GM12878 (cell line): ENCODE measurements around the gene MAPK9. TPM values are rescaled to one million over a fixed set of nuclear protein-coding genes. Genes with fewer than 3 reads are reported as not detected.

ENCODE experiments used
- ATAC-seq: fragments of 200-7000 bp; cut with Tn5 transposase; 3 replicates; pipeline ENCODE4 v1.9.1; 2020; ENCODE audit warnings: mild to moderate bottlenecking, moderate library complexity
- BruUV-seq: library from RNA; stranded (reverse); fragments of 400-500 nt; replicated peaks from 2 replicates; lab custom pipeline; 2021; lab: Mats Ljungman, UMichigan
- CTCF ChIA-PET: fragments of 300-600 bp; sonication (Branson Sonifier 250); formaldehyde crosslinking; extraction: SDS; loops from one replicate; lab custom pipeline; 2021; ENCODE audit warnings: inconsistent platforms; lab: Yijun Ruan, JAX
- POLR2A ChIA-PET: fragments of 350-600 bp; formaldehyde crosslinking; extraction: SDS; loops from one replicate; lab custom pipeline; 2021; ENCODE audit warnings: inconsistent platforms; lab: Charles Lee
- RAD21 ChIA-PET: fragments of 300-600 bp; sonication (Branson Sonifier 250); formaldehyde crosslinking; loops from one replicate; lab custom pipeline; 2023; ENCODE audit warnings: antibody characterized with exemption; ENCODE audit not compliant: unreplicated experiment; lab: Charles Lee
- SMC1A ChIA-PET: fragments of 300-600 bp; sonication (Branson Sonifier 250); formaldehyde crosslinking; loops from one replicate; lab custom pipeline; 2023; ENCODE audit not compliant: unreplicated experiment, uncharacterized antibody; lab: Charles Lee
- DNase-seq: peaks from one replicate; pipeline ENCODE4 v3.0.0-alpha.2; 2011; ENCODE audit warnings: low read depth, low spot score
- FAIRE-seq: peaks from 3 replicates; lab custom pipeline; 2011; peaks lifted over from hg19 to GRCh38; lab: Jason Lieb, UNC
- H2AFZ ChIP-seq: 2 replicates; pipeline ENCODE4 v1.6.0; 2011; ENCODE audit warnings: low read depth, low read length, control low read depth; ENCODE audit not compliant: control insufficient read depth
- H3K27ac ChIP-seq: 2 replicates; pipeline ENCODE4 v1.5.1; 2011; ENCODE audit warnings: control low read depth; ENCODE audit not compliant: control insufficient read depth, insufficient read depth
- H3K27me3 ChIP-seq, 2 experiments: replicated peaks in 1 of 2; 2 replicates each; pipeline versions ENCODE4 v1.6.0 to v1.6.1; 2011; ENCODE audit warnings: low read length in 1 of 2; ENCODE audit not compliant: control insufficient read depth in 2 of 2, insufficient read depth in 2 of 2
- H3K36me3 ChIP-seq, 2 experiments: 2 replicates each; pipeline ENCODE4 v1.5.1; 2011; ENCODE audit warnings: low read length in 1 of 2; ENCODE audit not compliant: control insufficient read depth in 2 of 2, insufficient read depth in 2 of 2
- H3K4me1 ChIP-seq: 2 replicates; pipeline ENCODE4 v1.6.1; 2011; ENCODE audit warnings: mild to moderate bottlenecking, low read length, moderate library complexity, mixed read lengths; ENCODE audit not compliant: control insufficient read depth, insufficient read depth
- H3K4me2 ChIP-seq: 2 replicates; pipeline ENCODE4 v1.6.0; 2011; ENCODE audit warnings: control low read depth; ENCODE audit not compliant: control insufficient read depth, insufficient read depth
- H3K4me3 ChIP-seq: fragments of 200-600 bp; sonication (generic); 2 replicates; pipeline ENCODE4 v1.5.1; 2016
- H3K79me2 ChIP-seq: 2 replicates; pipeline ENCODE4 v1.6.0; 2011; ENCODE audit warnings: low read length; ENCODE audit not compliant: control insufficient read depth, insufficient read depth
- H3K9ac ChIP-seq: 2 replicates; pipeline ENCODE4 v1.8.0; 2011; ENCODE audit warnings: low read length, control low read depth, mixed read lengths; ENCODE audit not compliant: control insufficient read depth, insufficient read depth
- H3K9me3 ChIP-seq: replicated peaks from 3 replicates; pipeline ENCODE4 v1.5.1; 2011; ENCODE audit warnings: mild to moderate bottlenecking, low read length; ENCODE audit not compliant: control insufficient read depth, insufficient read depth
- H4K20me1 ChIP-seq: 2 replicates; pipeline ENCODE4 v1.6.0; 2011; ENCODE audit not compliant: control insufficient read depth, insufficient read depth
- ATF7 ChIP-seq: fragments of 450-650 bp; IDR thresholded peaks from 2 replicates; pipeline ENCODE4 v1.6.1; 2016; ENCODE audit warnings: low read depth, mild to moderate bottlenecking
- BCL11A ChIP-seq: IDR thresholded peaks from 2 replicates; pipeline ENCODE4 v1.6.1; 2011; ENCODE audit warnings: low read depth, low read length
- IKZF2 ChIP-seq, 2 experiments: fragments of 450-650 bp; IDR thresholded peaks; 2 replicates each; pipeline ENCODE4 v1.6.1; 2017; ENCODE audit warnings: mild to moderate bottlenecking in 2 of 2, moderate library complexity in 2 of 2
- MLLT1 ChIP-seq: fragments of 450-650 bp; IDR thresholded peaks from 2 replicates; pipeline ENCODE4 v1.6.1; 2016; ENCODE audit warnings: mild to moderate bottlenecking
- NFXL1 ChIP-seq: fragments of 450-650 bp; IDR thresholded peaks from 2 replicates; pipeline ENCODE4 v1.6.1; 2017; ENCODE audit warnings: antibody characterized with exemption, mild to moderate bottlenecking, borderline replicate concordance
- POLR2AphosphoS2 ChIP-seq: IDR thresholded peaks from 2 replicates; pipeline ENCODE4 v1.6.1; 2011; ENCODE audit warnings: low read depth, mild to moderate bottlenecking, low read length, improper control_type of control experiment, moderate library complexity
- RUNX3 ChIP-seq: IDR thresholded peaks from 2 replicates; pipeline ENCODE4 v1.6.1; 2012; ENCODE audit warnings: low read length, inconsistent platforms
- SMAD5 ChIP-seq: IDR thresholded peaks from 2 replicates; pipeline ENCODE4 v1.6.1; 2016; ENCODE audit warnings: antibody characterized with exemption, low read depth
- TARDBP ChIP-seq: IDR thresholded peaks from 2 replicates; pipeline ENCODE4 v1.6.1; 2016; ENCODE audit warnings: borderline replicate concordance
- YY1 ChIP-seq: IDR thresholded peaks from 2 replicates; pipeline ENCODE4 v1.6.1; 2011; ENCODE audit warnings: low read depth, mild to moderate bottlenecking, low read length
- ZZZ3 ChIP-seq: IDR thresholded peaks from 2 replicates; pipeline ENCODE4 v1.6.1; 2011; ENCODE audit warnings: low read depth; ENCODE audit not compliant: control insufficient read depth, insufficient read length
- WGBS: methylation state at CpG from one replicate; pipeline ENCODE4 v1.1.6; 2016; ENCODE audit warnings: low lambda C conversion rate; ENCODE audit not compliant: insufficient replicate concordance, insufficient coverage; ENCODE audit errors: missing lambda C conversion rate; 5-methylcytosine and 5-hydroxymethylcytosine counted together
- in situ Hi-C: fragments of 300-500 bp; cut with MboI; formaldehyde crosslinking; loops from 9 replicates; pipeline ENCODE4 v1.14.3; 2018; ENCODE audit warnings: mixed read lengths
- intact Hi-C: fragments of 100-400 bp; cut with micrococcal nuclease; formaldehyde crosslinking; loops from one replicate; pipeline ENCODE4 v1.14.2; 2022; ENCODE audit not compliant: unreplicated experiment
- polyA plus RNA-seq, 11 experiments: library from polyadenylated mRNA; depleted of rRNA in 4 of 11; unstranded in 6 of 11; stranded (reverse) in 5 of 11; fragments of >200 nt; fragmentation: Nextera tagmentation in 4 of 11; fragmentation: Illumina TruSeq in 1 of 11; extraction: Ambion mirVana in 4 of 11; extraction: Trizol in 1 of 11; gene quantifications; 1 replicate in 1 of 11; 2 replicates in 10 of 11; pipeline versions ENCODE4 v1.2.1 to v1.2.3, GENCODE V29; 2011 to 2016; ENCODE audit warnings: inconsistent platforms in 2 of 11, missing spikeins in 2 of 11, low read depth in 1 of 11
- total RNA-seq, 4 experiments: library from RNA; depleted of rRNA in 3 of 4; stranded (reverse); fragments of >200 nt in 3 of 4; fragmentation: Illumina TruSeq in 1 of 4; extraction: Trizol in 1 of 4; gene quantifications; 2 replicates each; pipeline versions ENCODE4 v1.2.1 to v1.2.3, GENCODE V29; 2013 to 2021
- TF ChIP-seq, protein P1 (sequence below): fragments of 450-650 bp; IDR thresholded peaks from 2 replicates; pipeline ENCODE4 v1.6.1; 2017; ENCODE audit warnings: antibody characterized with exemption, mild to moderate bottlenecking, moderate library complexity
- TF ChIP-seq, protein P2 (sequence below): IDR thresholded peaks from 2 replicates; pipeline ENCODE4 v1.6.1; 2011; ENCODE audit warnings: low read depth, mild to moderate bottlenecking, low read length, moderate library complexity, borderline replicate concordance; ENCODE audit errors: extremely low read depth
- TF ChIP-seq, protein P3 (sequence below): fragments of 450-650 bp; IDR thresholded peaks from 2 replicates; pipeline ENCODE4 v1.6.1; 2016; ENCODE audit warnings: mild to moderate bottlenecking, moderate library complexity, borderline replicate concordance

Gene MAPK9
- total and polyA plus RNA-seq, 10 of the 15 experiments (the other 5 are each of a cell fraction or from before 2014, with no cell fraction given), result 2.1 to 52.9 (median 21.7) TPM

DNA sequence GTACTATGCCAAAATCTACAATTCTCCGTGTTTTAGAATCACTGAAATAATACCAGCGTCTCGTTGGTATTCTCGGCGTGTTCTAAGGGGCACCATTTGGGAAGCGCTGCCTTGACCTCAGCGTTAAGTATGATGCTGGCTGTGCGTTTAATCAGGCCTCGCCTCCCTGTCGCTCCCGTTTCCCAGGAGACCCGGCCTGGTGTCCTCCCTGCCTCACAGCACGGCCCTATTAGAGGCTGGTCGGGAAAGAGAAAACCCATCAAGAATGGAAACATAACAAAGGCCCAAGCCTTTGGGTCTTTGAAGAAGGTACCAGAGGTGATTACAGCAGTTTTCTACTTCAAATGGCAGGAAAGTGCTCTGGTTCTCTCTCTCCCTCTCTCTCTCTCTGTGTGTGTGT lies 31.3 kb upstream of the MAPK9 start (continued):
- TF ChIP-seq, protein P1, sequence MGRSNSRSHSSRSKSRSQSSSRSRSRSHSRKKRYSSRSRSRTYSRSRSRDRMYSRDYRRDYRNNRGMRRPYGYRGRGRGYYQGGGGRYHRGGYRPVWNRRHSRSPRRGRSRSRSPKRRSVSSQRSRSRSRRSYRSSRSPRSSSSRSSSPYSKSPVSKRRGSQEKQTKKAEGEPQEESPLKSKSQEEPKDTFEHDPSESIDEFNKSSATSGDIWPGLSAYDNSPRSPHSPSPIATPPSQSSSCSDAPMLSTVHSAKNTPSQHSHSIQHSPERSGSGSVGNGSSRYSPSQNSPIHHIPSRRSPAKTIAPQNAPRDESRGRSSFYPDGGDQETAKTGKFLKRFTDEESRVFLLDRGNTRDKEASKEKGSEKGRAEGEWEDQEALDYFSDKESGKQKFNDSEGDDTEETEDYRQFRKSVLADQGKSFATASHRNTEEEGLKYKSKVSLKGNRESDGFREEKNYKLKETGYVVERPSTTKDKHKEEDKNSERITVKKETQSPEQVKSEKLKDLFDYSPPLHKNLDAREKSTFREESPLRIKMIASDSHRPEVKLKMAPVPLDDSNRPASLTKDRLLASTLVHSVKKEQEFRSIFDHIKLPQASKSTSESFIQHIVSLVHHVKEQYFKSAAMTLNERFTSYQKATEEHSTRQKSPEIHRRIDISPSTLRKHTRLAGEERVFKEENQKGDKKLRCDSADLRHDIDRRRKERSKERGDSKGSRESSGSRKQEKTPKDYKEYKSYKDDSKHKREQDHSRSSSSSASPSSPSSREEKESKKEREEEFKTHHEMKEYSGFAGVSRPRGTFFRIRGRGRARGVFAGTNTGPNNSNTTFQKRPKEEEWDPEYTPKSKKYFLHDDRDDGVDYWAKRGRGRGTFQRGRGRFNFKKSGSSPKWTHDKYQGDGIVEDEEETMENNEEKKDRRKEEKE, result no peak
- no peak for TF ChIP-seq POLR2AphosphoS2

DNA sequence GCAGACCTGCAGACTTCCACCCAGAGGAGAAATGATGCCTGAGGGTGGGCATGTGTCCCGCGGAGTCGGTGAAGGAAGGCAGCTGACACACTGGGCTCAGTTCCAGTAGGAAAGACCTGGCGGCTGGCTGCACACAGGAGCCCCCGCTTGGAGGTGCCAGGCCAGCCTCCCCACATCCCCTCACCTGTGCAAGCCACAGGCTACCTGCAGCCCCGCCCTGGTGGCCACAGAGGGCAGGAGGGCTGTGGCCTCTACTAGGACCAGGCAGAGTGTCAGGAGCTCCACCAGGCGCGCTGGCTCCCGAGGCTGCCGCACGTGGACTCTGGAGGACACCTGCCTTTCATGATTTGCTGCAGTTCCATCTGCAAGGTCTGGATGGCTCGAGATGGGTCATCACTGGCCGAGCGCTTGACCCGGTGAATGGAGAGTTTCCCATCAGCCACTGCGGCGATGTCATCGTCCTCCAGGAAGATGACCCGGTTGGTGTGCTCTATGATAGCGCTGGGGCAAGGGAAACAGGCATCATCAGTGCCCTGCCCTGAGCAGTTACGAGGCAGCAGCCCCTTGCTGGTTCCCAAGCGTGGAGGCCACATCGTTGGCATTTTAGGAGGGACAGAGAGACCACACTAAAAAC lies 26.7 kb upstream of the MAPK9 start:
- Histone ChIP-seq H3K79me2 (no peaks in the 10 kb centered on the region), H3K4me3 (no peak overlapping the region), H3K9me3 (no peaks in the 10 kb centered on the region), H3K4me2 (no peak overlapping the region), H3K27me3 (no peaks in the 10 kb centered on the region; a peak in 1 of 4 replicates), H3K36me3 (no peaks in the 10 kb centered on the region), H3K4me1 (no peaks in the 10 kb centered on the region), H2AFZ (no peak overlapping the region), H3K27ac (no peak overlapping the region), H3K9ac (no peak overlapping the region), H4K20me1 (no peaks in the 10 kb centered on the region)
- FAIRE-seq, result no peak
- CTCF ChIA-PET, result interaction anchor here (0.5 to 6.8 kb wide), 4 partner anchors 10 to 26 kb away, joined by 3 to 139 read pairs (median 9); partner anchors contain the start of gene MAPK9
- BruUV-seq, result no TSS peak
- SMC1A ChIA-PET, result no interaction called here
- ATAC-seq, result no peak
- in situ Hi-C loops, result no loop called here
- WGBS, result 50% methylated on average over 18 of the region's 23 CpGs
- POLR2A ChIA-PET, result no interaction called here
- intact Hi-C loops, result loop anchor here (5.0 kb wide), 1 partner anchor 191 kb away; no protein-coding TSS in a partner anchor
- RAD21 ChIA-PET, result no interaction called here
- no peak for DNase-seq
- no peak for TF ChIP-seq ZZZ3
- no peak for TF ChIP-seq MLLT1
- TF ChIP-seq, protein P2, sequence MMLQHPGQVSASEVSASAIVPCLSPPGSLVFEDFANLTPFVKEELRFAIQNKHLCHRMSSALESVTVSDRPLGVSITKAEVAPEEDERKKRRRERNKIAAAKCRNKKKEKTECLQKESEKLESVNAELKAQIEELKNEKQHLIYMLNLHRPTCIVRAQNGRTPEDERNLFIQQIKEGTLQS, result no peak
- no peak for TF ChIP-seq TARDBP
- TF ChIP-seq YY1, result no peak
- TF ChIP-seq SMAD5, result no peak
- no peak for TF ChIP-seq BCL11A
- TF ChIP-seq IKZF2 (IDR thresholded peaks at IDR 0.05), result no peak
- TF ChIP-seq NFXL1, result no peak
- no peak for TF ChIP-seq ATF7
- no peak for TF ChIP-seq RUNX3
- TF ChIP-seq, protein P3, sequence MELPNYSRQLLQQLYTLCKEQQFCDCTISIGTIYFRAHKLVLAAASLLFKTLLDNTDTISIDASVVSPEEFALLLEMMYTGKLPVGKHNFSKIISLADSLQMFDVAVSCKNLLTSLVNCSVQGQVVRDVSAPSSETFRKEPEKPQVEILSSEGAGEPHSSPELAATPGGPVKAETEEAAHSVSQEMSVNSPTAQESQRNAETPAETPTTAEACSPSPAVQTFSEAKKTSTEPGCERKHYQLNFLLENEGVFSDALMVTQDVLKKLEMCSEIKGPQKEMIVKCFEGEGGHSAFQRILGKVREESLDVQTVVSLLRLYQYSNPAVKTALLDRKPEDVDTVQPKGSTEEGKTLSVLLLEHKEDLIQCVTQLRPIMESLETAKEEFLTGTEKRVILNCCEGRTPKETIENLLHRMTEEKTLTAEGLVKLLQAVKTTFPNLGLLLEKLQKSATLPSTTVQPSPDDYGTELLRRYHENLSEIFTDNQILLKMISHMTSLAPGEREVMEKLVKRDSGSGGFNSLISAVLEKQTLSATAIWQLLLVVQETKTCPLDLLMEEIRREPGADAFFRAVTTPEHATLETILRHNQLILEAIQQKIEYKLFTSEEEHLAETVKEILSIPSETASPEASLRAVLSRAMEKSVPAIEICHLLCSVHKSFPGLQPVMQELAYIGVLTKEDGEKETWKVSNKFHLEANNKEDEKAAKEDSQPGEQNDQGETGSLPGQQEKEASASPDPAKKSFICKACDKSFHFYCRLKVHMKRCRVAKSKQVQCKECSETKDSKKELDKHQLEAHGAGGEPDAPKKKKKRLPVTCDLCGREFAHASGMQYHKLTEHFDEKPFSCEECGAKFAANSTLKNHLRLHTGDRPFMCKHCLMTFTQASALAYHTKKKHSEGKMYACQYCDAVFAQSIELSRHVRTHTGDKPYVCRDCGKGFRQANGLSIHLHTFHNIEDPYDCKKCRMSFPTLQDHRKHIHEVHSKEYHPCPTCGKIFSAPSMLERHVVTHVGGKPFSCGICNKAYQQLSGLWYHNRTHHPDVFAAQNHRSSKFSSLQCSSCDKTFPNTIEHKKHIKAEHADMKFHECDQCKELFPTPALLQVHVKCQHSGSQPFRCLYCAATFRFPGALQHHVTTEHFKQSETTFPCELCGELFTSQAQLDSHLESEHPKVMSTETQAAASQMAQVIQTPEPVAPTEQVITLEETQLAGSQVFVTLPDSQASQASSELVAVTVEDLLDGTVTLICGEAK, result no peak
